HCT116 (cell line): ENCODE data around the gene TCF7L1. TPM values are rescaled to one million over a fixed set of nuclear protein-coding genes. Genes with fewer than 3 reads are reported as not detected.

Source experiments
- ATAC-seq: fragments of 200-7000 bp; cut with Tn5 transposase; 2 replicates; pipeline ENCODE4 v1.9.1; 2020; ENCODE audit warnings: mild to moderate bottlenecking, moderate library complexity
- BruUV-seq: library from RNA; stranded (reverse); fragments of 400-500 nt; replicated peaks from 2 replicates; lab custom pipeline; 2021; lab: Mats Ljungman, UMichigan
- CTCF ChIA-PET: fragments of 300-600 bp; sonication (Branson Sonifier 250); formaldehyde crosslinking; loops from one replicate; lab custom pipeline; 2021; ENCODE audit warnings: antibody characterized with exemption; lab: Charles Lee
- POLR2A ChIA-PET: fragments of 300-600, 350-600 bp; sonication (Branson Sonifier 250); formaldehyde crosslinking; loops from one replicate; lab custom pipeline; 2021; ENCODE audit warnings: antibody characterized with exemption; lab: Charles Lee
- RAD21 ChIA-PET, 2 experiments: fragments of 300-600 bp; sonication (Branson Sonifier 250); formaldehyde crosslinking; loops; one replicate each; lab custom pipeline; 2023; ENCODE audit warnings: low total read pairs in 2 of 2; ENCODE audit not compliant: uncharacterized antibody in 2 of 2, unreplicated experiment in 2 of 2, low non-redundant PET in 1 of 2; lab: Charles Lee
- DNase-seq: peaks from one replicate; pipeline ENCODE4 v3.0.0-alpha.2; 2010; ENCODE audit warnings: low read depth, low spot score
- H2AFZ ChIP-seq: fragments of 200-600 bp; shearing (Covaris generic), sonication (generic); 2 replicates; pipeline ENCODE4 v1.6.1; 2017; ENCODE audit warnings: low read depth, mixed run types, mixed read lengths, antibody characterized with exemption, low read length; ENCODE audit not compliant: poor library complexity, severe bottlenecking
- H3K27ac ChIP-seq: 2 replicates; pipeline ENCODE4 v1.5.1; 2012; ENCODE audit warnings: low read depth, low read length
- H3K27me3 ChIP-seq: fragments of 200-600 bp; sonication (generic); 2 replicates; pipeline ENCODE4 v1.6.1; 2016; ENCODE audit warnings: mixed run types, low read length, mixed read lengths; ENCODE audit not compliant: insufficient read depth
- H3K36me3 ChIP-seq, 2 experiments: fragments of 200-500 bp in 1 of 2; fragments of 200-600 bp in 1 of 2; sonication (Bioruptor generic) in 1 of 2; sonication (generic) in 1 of 2; 2 replicates each; pipeline versions ENCODE4 v1.5.1 to v1.6.1; 2014 to 2016; ENCODE audit warnings: low read length in 2 of 2, inconsistent platforms in 1 of 2, mixed read lengths in 1 of 2, mixed run types in 1 of 2; ENCODE audit not compliant: insufficient read depth in 2 of 2, control insufficient read depth in 1 of 2
- H3K4me1 ChIP-seq, 2 experiments: fragments of 200-600 bp in 1 of 2; sonication (generic) in 1 of 2; 2 replicates each; pipeline versions ENCODE4 v1.5.1 to v1.6.1; 2012 to 2017; ENCODE audit warnings: low read length in 2 of 2, inconsistent platforms in 1 of 2, mild to moderate bottlenecking in 1 of 2, mixed read lengths in 1 of 2, mixed run types in 1 of 2, moderate library complexity in 1 of 2; ENCODE audit not compliant: insufficient read depth in 2 of 2, control insufficient read depth in 1 of 2
- H3K4me2 ChIP-seq: fragments of 200-600 bp; sonication (generic); 2 replicates; pipeline ENCODE4 v1.6.1; 2017; ENCODE audit warnings: mixed run types, low read length, mixed read lengths
- H3K4me3 ChIP-seq, 2 experiments: fragments of 200-600 bp in 1 of 2; sonication (generic) in 1 of 2; replicated peaks in 1 of 2; 2 replicates each; pipeline ENCODE4 v1.5.1; 2011 to 2016; ENCODE audit warnings: low read length in 2 of 2, control low read depth in 1 of 2, low read depth in 1 of 2, mild to moderate bottlenecking in 1 of 2, mixed read lengths in 1 of 2, mixed run types in 1 of 2
- H3K79me2 ChIP-seq: fragments of 200-600 bp; sonication (generic); 2 replicates; pipeline ENCODE4 v1.6.1; 2017; ENCODE audit warnings: mild to moderate bottlenecking, mixed run types, low read length, moderate library complexity, mixed read lengths; ENCODE audit not compliant: insufficient read depth
- H3K9ac ChIP-seq: fragments of 200-600 bp; sonication (generic); 2 replicates; pipeline ENCODE4 v1.6.1; 2016; ENCODE audit warnings: low read length, mixed read lengths
- H3K9me2 ChIP-seq: fragments of 200-600 bp; sonication (generic), shearing (Covaris generic); 2 replicates; pipeline ENCODE4 v1.6.1; 2017; ENCODE audit warnings: mixed run types, mild to moderate bottlenecking, moderate library complexity; ENCODE audit not compliant: insufficient read depth
- H3K9me3 ChIP-seq, 2 experiments: fragments of 200-500 bp in 1 of 2; fragments of 200-600 bp in 1 of 2; sonication (Bioruptor generic) in 1 of 2; sonication (generic) in 1 of 2; 2 replicates each; pipeline ENCODE4 v1.6.1; 2014 to 2017; ENCODE audit warnings: low read length in 2 of 2, mixed read lengths in 2 of 2, inconsistent platforms in 1 of 2, low read depth in 1 of 2, mild to moderate bottlenecking in 1 of 2, mixed run types in 1 of 2, moderate library complexity in 1 of 2; ENCODE audit not compliant: control insufficient read depth in 1 of 2, insufficient read depth in 1 of 2
- H4K20me1 ChIP-seq: fragments of 200-600 bp; sonication (generic), shearing (Covaris generic); 2 replicates; pipeline ENCODE4 v1.6.1; 2017; ENCODE audit warnings: mixed run types, mild to moderate bottlenecking, moderate library complexity; ENCODE audit not compliant: insufficient read depth
- EZH2phosphoT487 ChIP-seq: fragments of 200-600 bp; IDR thresholded peaks from 2 replicates; pipeline ENCODE4 v1.6.1; 2018; ENCODE audit warnings: antibody characterized with exemption, borderline replicate concordance
- intact Hi-C: fragments of 100-400 bp; cut with micrococcal nuclease; formaldehyde crosslinking; loops from 2 replicates; pipeline ENCODE4 v1.10.0; 2022
- total RNA-seq: library from RNA; stranded (reverse); gene quantifications from one replicate; pipeline ENCODE4 v1.2.1, GENCODE V29; 2021; ENCODE audit not compliant: unreplicated experiment
- TF ChIP-seq, protein P1 (sequence below): IDR thresholded peaks from 2 replicates; pipeline ENCODE4 v1.6.1; 2012
- TF ChIP-seq, protein P2 (sequence below): IDR thresholded peaks from 2 replicates; pipeline ENCODE4 v1.6.1; 2012; ENCODE audit warnings: low read depth
- TF ChIP-seq, protein P3 (sequence below): IDR thresholded peaks from 2 replicates; pipeline ENCODE4 v1.6.1; 2011; ENCODE audit warnings: mild to moderate bottlenecking, low read length, moderate library complexity; ENCODE audit not compliant: insufficient replicate concordance; ENCODE audit errors: extremely low read depth

Gene TCF7L1
- total RNA-seq, 1 experiment from 2014 or later, result 10.3 TPM

DNA sequence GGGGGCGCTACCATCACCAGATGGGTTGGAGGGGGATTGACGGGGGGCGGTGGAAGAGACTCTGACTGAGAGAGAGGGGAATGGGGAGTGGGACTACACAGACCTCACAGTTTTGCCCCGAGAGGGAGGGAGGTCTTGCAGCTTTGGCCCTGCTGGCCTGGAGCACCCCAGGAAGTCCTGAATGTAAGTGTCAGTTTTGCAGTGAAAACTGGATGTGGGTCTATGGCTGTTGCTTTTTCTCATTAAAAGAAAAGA is 2.4 kb downstream of the TCF7L1 start:
- Histone ChIP-seq H3K36me3 (no peaks in the 10 kb centered on the region), H3K27ac (no peak overlapping the region), H4K20me1 (no peaks in the 10 kb centered on the region), H3K79me2 (no peaks in the 10 kb centered on the region; the same call in 1 of the 2 replicates), H2AFZ (no peak overlapping the region), H3K4me3 (no peak overlapping the region), H3K4me1 (peaks cover 12 to 22% of the 10 kb centered on the region in 2 experiments; a peak in 3 of 4 replicates), H3K27me3 (no peaks in the 10 kb centered on the region), H3K4me2 (no peak overlapping the region), H3K9me3 (no peaks in the 10 kb centered on the region), H3K9me2 (no peaks in the 10 kb centered on the region), H3K9ac (no peak overlapping the region)
- POLR2A ChIA-PET, result no interaction called here
- intact Hi-C loops, result no loop called here
- CTCF ChIA-PET, result no interaction called here
- RAD21 ChIA-PET, result no interaction called here
- TF ChIP-seq, protein P1, sequence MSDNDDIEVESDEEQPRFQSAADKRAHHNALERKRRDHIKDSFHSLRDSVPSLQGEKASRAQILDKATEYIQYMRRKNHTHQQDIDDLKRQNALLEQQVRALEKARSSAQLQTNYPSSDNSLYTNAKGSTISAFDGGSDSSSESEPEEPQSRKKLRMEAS, result no peak
- TF ChIP-seq, protein P2, sequence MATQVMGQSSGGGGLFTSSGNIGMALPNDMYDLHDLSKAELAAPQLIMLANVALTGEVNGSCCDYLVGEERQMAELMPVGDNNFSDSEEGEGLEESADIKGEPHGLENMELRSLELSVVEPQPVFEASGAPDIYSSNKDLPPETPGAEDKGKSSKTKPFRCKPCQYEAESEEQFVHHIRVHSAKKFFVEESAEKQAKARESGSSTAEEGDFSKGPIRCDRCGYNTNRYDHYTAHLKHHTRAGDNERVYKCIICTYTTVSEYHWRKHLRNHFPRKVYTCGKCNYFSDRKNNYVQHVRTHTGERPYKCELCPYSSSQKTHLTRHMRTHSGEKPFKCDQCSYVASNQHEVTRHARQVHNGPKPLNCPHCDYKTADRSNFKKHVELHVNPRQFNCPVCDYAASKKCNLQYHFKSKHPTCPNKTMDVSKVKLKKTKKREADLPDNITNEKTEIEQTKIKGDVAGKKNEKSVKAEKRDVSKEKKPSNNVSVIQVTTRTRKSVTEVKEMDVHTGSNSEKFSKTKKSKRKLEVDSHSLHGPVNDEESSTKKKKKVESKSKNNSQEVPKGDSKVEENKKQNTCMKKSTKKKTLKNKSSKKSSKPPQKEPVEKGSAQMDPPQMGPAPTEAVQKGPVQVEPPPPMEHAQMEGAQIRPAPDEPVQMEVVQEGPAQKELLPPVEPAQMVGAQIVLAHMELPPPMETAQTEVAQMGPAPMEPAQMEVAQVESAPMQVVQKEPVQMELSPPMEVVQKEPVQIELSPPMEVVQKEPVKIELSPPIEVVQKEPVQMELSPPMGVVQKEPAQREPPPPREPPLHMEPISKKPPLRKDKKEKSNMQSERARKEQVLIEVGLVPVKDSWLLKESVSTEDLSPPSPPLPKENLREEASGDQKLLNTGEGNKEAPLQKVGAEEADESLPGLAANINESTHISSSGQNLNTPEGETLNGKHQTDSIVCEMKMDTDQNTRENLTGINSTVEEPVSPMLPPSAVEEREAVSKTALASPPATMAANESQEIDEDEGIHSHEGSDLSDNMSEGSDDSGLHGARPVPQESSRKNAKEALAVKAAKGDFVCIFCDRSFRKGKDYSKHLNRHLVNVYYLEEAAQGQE, result no peak
- TF ChIP-seq, protein P3, sequence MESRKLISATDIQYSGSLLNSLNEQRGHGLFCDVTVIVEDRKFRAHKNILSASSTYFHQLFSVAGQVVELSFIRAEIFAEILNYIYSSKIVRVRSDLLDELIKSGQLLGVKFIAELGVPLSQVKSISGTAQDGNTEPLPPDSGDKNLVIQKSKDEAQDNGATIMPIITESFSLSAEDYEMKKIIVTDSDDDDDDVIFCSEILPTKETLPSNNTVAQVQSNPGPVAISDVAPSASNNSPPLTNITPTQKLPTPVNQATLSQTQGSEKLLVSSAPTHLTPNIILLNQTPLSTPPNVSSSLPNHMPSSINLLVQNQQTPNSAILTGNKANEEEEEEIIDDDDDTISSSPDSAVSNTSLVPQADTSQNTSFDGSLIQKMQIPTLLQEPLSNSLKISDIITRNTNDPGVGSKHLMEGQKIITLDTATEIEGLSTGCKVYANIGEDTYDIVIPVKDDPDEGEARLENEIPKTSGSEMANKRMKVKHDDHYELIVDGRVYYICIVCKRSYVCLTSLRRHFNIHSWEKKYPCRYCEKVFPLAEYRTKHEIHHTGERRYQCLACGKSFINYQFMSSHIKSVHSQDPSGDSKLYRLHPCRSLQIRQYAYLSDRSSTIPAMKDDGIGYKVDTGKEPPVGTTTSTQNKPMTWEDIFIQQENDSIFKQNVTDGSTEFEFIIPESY, result no peak
- TF ChIP-seq EZH2phosphoT487, result no peak
- BruUV-seq, result no TSS peak
- ATAC-seq (no peak), DNase-seq (no peak)
